ENCODE data around the gene AURKB.
"Not testable (repeated sequence)": the region's sequence is repeated elsewhere in the genome, so short reads cannot be mapped to it uniquely, and the experiment has no call there.

AURKB gene

DNA sequence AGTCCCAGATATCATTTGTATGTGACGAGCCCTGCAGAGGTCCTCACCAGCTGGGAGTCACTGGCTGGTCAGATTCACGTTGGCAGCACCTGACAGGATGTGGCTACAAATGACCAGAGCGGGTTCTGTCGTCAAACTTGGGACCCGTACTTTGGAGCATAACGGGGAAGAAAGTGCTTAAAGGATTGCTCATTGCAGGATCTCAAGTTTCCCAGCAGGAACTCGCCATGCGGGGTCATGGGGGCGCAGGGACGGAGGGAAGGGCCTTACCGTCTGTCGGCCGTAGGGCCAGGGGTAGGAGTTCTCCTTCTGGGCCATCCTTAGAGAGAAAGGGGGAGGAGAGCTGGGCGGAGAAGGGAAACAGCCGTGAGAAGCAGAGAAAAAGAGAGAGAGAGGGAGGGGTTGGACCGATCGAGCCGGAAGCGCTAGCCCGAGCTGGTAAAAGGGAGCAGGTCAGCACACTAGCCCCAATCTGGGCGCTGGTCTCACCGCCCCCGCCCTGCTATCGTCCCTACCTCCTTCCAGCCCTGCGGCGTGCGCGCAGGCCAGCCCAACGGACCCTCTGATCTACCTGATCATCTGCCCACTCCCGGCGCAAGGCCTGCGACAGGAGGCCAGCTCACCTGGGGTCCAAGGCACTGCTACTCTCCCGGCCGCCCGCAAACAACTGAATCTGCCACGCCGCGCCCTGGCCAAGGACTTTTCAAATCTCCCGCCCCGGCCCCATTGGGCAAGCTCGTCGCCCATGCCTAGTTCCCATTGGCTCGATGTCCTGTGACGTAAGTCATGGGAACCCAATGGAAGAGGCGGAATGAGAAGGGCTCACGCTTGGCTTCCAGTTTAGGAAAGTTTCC lies at the start of gene AURKB:
Gene AURKB (minus strand): TSS at position 669 of the 854 bp plus-strand sequence. CDS start 351 bp downstream, at position 318.
- DNase-seq: peak; percentile 93

DNA sequence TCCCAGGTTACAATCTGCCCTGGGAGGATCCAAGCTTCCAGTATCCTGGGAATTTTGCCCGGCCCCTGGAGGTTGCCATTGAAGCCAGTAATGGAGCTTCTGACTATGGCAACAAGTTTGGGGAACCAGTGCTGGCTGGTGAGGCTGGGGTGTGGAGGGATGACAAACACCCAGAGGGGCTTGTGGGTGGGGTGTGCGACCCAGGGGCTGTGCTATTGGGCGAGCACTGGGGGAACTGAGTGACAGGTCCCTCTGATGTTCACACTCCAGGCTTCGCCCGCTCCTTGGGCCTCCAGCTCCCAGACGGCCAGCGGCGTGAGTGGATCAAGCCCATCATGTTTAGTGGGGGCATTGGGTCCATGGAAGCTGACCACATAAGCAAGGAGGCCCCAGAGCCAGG lies 47.4 kb upstream of the AURKB start:
- no peak for DNase-seq

DNA sequence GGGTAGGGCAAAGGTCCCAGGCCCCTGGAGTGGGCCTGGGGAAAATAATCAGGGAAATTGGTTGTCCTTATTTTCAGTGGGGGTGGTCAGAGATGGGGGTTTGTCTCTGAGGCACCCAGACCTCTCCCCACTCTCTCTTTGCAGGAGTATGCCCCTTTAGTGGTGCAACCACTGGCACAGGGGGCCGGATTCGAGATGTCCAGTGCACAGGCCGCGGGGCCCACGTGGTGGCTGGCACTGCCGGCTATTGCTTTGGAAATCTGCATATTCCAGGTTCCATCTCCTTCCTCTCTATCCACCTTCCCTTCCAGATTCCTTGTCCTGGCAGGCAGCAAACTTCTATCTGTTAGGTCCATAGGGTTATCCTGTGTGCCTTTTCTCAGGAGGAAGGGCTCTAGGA lies 46.3 kb upstream of the AURKB start:
- DNase-seq: no peak

DNA sequence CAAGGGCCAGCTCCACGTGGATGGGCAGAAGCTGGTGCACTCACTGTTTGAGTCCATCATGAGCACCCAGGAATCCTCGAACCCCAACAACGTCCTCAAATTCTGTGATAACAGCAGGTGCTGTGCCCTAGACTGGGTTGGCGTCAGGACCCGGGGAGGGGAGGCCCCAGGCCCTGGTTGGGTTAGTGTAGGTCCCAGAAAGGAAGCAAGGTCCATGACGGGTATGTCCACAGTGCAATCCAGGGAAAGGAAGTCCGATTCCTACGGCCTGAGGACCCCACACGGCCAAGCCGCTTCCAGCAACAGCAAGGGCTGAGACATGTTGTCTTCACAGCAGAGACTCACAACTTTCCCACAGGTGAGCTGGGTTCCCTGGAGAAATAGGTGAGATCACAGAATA lies 45.9 kb upstream of the AURKB start:
- no peak for DNase-seq

DNA sequence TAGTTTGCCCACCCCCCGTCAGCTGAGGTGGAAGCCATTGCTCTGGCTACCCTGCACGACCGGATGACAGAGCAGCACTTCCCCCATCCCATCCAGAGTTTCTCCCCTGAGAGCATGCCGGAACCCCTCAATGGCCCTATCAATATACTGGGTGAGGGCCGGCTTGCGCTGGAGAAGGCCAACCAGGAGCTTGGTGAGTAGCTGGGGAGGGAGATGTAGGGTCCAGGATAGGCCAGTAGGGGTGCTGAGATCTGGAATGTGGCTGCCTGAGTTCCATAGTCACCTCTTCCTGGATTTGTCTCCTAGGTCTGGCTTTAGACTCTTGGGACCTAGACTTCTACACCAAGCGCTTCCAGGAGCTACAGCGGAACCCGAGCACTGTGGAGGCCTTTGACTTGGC lies 45.1 kb upstream of the AURKB start:
- no peak for DNase-seq

DNA sequence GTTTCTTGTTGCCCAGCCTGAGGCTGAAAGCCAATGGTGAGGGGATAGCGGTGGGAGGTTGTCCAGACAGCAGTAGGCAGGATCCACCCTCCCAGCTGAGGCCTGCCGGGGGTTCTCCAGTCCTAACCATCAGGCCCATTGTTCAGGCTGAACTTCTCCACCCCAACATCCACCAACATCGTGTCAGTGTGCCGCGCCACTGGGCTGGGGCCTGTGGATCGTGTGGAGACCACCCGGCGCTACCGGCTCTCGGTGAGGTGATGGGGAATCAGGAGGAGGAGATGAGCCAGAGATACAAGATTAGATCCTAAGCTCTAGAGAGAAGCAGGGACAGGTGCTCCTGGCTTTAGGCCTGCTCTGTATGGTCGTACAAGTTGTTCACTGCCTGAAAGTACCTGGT lies 44.5 kb upstream of the AURKB start:
- DNase-seq: no peak

DNA sequence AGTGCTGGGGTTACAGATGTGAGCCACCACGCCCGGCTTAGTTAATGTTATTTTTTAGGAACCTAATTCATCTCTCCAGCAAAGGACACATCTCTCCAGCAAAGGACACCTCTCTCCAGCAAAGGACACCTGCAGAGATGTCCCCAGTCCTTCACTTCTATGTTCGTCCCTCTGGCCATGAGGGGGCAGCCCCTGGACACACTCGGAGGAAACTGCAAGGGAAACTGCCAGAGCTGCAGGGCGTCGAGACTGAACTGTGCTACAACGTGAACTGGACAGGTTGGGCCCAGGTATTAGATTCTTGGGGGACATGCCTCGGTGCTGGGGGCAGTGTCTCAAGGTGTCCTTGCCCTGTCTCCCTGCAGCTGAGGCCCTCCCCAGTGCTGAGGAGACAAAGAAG lies 43.4 kb upstream of the AURKB start:
- DNase-seq: no peak

DNA sequence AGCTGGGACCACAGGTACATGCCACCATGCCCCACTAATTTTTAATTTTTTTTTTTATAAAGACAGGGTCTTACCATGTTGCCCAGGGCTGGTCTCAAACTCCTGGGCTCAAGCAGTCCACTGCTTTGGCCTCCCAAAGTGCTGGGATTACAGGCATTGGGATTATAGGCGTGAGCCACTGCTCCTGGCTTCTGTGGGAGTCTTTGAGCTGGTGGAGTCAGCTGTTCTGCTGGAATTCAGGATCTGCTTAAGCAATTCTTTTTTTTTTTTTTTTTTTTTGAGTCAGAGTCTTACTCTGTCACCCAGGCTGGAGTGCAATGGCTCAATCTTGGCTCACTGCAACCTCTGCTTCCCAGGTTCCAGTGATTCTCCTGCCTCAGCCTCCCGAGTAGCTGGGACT lies 41.0 kb upstream of the AURKB start:
- not testable (repeated sequence) for DNase-seq

DNA sequence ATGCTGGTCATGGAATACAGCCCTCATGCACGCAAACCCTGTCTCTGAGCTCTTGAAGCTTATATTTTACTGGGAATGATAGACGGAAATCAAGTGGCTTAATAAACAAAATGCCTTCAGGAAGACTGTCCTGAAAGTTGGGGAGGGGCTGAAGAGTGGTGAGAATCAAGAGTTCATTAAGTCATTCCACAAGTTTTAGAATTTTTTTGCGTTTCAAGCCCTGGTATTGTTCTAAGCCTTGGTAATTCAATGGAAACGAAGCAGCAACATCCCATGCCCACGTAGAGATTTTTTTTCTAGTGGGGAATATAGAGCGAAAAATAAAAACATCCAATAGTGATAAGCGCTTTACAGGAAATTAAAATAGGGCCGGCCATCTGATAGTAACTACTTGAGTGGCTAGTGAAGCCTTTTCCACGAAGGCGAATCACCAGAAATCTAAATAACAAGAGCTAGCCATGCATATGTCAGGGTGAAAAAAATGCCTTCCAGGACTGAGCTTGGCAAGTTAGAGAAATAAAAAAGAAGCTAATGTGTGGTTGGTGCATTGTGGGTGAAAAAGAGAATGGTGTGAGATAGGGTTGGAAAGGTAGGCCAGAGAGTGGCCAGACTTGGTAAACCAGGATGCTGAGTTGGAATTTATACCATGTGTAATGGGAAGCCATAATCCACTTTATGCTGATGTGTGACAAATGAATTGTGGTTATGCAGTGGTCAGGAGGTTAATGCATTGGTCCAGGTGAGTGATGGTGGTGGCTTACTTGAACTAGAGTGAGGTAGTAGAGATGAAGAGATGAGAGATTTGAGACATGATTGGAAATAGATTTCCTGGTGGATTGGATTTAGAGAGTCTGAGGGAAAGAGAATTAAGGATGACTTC lies 39.5 kb upstream of the AURKB start:
- no peak for DNase-seq

DNA sequence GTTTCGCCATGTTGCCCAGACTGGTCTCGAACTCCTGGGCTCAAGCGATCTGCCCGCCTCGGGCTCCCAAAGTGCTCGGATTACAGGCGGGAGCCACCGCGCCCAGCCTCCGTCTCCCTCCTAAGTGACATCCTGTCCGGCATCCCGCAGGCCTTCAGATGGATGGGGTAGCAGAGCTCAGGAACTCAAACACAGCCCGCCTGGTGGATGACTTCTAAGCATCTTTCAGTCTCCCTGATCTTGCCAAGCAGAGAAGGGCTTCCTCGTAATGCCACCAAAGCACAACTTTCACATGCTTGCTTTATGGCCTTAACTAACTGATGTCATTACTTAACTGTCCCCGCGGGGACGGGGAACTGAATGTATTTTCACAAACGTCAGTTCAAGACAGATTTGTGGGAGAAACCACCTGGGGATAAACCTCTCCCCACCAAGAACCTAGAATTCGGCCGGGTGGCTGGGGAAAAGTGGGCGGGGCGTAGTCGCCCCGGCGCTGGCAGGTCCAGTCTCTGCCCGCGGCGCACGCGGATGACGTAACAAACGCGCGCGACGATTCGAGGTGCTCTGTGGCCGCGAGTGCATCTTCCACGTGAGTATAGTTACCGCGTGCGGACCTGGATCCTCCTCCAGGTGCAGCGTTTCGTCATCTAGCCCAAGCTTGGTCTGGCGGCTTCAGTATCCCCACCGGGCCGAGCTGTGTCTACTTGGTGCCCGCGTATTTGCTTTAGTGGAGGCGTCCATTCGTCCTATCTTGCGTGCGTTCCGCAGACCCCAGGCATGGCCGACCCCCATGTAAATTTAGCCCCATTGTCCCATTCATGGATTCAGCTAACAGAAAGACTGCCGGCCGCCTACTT lies 38.6 kb upstream of the AURKB start, which contains the start of gene PFAS:
Gene PFAS (plus strand): TSS at position 539 of the 857 bp plus-strand sequence. CDS start 4,649 bp downstream, outside the sequence.
- peak; percentile 97 for DNase-seq

DNA sequence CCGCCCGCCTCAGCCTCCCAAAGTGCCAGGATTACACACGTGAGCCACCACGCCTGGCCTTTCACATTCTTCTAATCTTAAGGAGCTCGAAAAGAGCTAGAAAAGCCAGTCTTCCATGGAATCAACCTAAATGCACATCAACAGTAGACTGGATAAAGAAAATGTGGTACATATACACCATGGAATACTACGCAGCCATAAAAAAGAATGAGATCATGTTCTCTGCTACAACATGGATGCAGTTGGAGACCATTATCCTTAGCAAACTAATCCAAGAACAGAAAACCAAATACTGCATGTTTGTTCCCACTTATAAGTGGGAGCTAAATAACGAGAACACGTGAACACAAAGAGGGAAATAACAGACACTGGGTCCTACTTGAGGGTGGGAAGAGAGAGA lies 34.4 kb upstream of the AURKB start:
- DNase-seq: no peak

DNA sequence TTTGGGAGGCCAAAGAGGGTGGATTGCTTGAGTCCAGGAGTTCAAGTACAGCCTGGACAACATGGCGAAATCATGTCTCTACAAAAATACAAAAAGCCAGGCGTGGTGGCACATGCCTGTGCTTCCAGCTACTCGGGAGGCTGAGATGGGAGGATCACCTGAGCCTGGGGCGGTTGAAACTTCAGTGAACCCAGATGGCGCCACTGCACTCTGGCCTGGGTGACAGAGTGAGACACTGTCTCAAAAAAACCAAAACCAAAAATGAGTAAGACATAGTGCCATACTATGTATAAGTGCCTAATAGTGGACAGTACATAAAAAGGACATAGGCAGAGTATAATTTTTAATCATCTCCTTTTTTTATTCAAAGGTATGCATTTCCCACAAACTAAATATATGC lies 33.5 kb upstream of the AURKB start:
- no peak for DNase-seq

DNA sequence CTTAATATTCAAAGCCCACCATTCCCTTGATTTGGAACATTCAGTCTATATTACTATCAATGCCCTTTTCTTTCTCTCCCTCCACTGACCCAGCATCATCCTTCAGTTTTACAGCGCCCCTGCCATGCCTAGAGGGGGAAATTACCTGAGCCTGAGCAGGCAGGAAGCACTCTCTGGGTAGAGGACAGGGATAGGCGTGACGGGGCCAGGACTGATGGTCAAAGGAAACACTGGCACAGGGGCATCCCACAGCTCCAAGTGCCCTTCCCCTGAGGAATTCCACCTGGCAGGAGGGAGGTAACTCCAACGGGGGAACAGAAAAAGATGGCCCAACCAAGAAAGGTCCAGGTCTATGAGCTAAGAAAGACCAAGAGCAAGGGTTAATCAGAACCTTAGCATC lies 27.5 kb upstream of the AURKB start:
- no peak for DNase-seq

DNA sequence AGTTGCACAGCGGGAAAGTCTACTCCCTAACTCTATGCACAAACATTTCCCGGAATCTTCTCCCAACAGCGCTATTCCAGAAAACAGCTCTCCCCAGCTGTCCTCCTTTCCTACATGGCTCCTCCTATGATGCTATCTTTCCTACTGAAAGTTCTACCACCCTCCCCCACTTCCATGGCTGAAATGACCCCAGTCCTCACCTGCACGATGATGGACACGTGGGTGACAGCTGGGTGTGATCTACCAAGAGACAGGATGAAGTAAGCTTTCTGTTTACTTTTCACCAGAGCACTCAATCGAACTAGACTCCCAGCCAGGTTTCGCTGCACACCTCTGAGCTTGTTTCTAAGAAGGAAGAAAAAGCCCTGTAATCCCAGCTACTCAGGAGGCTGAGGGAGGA lies 26.8 kb upstream of the AURKB start:
- DNase-seq: no peak

DNA sequence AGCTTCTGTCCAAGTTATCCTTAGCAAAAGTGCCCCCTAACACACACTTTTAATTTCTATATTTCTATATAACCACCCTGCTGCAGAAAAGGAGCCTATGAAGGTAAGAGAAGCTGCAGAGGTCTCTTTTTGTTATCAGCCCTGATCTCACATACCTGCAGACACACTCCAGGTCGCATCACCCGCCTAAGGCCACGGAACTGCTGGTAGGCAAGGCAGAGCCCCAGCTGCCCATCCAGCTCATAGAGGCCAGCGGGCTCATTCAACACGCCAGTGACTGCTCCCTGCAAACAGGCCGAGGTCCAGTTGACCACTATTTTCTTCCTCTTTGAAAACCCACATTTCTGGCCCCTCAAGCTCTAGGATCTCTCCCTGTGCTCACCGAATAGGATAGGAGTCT lies 25.3 kb upstream of the AURKB start:
- no peak for DNase-seq

DNA sequence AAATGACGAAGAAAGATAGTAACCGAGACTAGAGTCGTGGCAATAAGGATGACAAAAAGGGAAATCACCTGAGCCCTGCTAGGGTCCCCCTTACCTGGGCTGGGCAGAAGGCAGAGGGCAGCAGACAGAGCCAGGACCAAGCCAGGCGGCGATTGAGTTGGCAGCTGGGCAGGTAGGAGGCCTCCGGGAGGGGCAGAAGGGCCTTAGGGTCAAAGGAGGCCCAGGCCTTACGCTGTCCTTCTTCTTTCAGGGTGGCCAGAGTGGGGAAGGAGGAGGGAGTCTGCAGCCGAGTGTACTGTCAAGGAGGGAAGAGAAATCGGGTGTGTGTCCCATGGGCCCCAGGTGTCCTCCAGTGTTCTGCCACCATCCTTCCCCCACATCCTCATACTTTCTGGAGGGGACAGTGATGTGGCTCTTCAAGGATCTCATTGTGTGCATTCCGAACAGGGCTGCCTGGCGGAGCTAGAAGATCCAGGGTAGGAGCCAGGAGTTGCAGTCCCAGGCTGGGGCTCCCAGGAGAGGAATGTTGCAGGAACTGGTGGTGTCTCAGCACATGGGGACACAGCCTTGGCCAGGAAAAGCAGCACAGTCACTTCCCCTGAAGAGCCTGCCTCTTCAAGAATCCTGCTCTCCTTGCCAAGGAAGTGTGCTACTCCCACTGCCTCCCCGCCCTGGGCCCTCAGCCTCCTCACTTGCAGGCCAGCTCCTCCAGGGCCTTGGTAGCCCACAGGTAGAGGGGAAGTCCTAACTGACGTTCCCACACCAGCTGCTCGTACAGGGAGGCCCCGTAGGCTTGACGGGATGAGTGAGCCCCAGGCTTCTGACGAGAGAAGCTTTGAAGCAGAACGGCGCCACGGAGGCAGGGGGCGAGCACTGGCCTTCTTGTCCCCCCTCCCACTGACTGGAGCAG lies 24.2 kb upstream of the AURKB start:
- DNase-seq: no peak

DNA sequence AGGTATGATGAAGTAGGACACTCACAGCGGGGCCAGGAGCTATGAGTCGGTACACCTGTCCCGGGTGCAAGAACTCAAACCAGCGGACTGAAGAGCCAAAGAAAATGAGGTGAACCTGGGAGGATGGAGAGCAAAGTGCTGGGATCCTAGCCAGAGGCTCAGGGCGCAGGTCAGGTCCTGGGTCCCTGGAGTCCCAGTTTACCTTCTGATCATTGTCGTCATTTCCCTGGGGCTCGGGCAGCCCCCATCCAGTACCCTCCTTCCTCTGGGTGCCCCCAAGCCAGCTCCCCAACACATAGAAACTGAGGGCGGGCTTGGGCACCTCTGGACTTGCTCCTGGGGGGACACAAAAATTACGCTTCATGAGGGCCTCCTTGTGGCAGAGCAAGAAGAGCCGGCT lies 21.3 kb upstream of the AURKB start:
- DNase-seq: no peak

DNA sequence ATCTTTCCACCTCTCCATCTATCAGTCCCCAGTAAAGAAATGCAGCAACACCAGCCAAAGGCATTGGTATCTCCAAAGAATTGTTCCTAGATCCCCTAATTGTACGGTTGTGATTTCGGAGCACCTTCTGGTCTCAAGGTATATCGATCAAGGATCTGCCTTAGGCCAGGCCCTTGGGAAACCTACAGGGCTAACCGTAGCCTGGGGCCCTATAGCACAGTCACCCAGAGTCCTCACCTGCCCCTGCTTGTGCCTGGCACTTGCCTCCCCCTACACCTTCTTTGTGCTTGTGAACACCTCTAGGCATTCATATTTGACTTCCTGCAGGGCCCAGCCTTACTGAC lies 16.8 kb upstream of the AURKB start:
- no peak for DNase-seq

DNA sequence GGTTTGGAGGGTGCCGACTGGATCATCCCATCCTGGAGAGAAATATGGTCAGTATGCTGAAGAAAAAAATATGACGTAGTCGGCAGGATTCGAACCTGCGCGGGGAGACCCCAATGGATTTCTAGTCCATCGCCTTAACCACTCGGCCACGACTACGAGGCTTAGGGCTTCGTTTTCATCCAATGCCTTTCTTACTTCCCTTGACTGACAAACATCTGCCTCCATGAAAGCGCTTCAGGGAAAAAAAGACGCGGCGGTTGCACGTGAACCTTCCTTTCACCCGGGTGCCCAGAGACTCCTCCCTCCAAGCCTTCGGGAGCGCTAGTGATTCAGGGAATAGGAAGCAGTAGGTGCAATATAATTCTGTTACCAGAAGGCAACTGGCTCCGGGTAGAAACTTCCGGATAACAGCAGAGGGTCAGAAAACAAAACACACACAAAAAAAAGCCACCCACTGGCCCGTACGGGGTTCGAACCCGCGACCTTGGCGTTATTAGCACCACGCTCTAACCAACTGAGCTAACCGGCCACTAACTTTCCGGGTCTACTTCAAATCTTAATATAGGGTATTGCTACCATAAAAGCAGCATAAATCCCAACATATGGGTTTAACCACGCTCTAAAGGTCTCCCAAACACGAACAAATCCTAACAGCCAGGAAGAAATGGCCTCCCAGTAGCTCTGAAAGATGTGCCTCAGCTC lies 16.3 kb upstream of the AURKB start:
- DNase-seq: peak; percentile 33

DNA sequence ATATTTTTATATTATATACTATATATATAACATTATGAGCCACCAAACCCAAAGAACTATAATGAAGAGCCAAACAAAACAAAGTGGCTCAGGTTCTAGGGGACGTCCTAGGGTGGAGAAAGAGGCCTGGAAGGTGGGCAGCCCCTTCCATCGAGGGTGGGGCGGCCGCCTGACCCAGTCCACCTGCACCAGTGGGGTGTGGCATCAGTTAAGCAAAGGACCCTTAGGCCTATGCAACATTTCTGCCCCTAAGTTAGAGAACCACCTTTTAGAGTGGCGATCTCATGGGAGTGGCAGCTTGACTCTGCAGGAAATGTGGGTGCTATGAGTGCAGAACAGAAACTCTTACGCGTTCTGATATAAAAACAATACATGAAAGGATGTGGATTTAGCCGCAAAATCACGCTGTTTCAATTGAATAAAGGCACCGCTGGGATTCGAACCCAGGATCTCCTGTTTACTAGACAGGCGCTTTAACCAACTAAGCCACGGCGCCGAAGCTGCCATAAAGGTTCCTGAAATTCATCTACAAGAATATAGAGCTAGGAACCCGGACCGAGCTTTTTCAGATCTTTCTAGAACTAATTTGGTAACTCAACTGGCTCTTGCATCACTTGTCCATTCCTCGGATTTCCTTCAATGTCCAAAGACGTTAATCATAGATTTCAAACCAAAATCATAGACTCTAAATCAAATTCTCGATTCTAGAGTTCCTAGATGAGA lies 15.6 kb upstream of the AURKB start:
- peak; percentile 68 for DNase-seq
